Breast epithelium (tissue), 3 donors: ENCODE data around the gene NFE2L2.

Experiments
- CTCF ChIP-seq, 3 donors: fragments of 450-650 bp; IDR thresholded peaks; one replicate each; pipeline ENCODE4 v1.5.1; 2016 to 2017; ENCODE audit warnings: antibody characterized with exemption in 3 of 3, mild to moderate bottlenecking in 3 of 3, moderate library complexity in 3 of 3
- POLR2AphosphoS5 ChIP-seq, 3 donors: sonication (generic); formaldehyde crosslinking; IDR thresholded peaks; one replicate each; pipeline ENCODE4 v1.6.1; 2017; ENCODE audit warnings: antibody characterized with exemption in 3 of 3

- TF ChIP-seq POLR2AphosphoS5 (IDR thresholded peaks at IDR 0.05): no peak
- no peak for TF ChIP-seq CTCF (IDR thresholded peaks at IDR 0.05)
Observed at GRCh38 chr2:177231270-177231669, 33.3 kb downstream of the NFE2L2 start.
